MM.1S (cell line): Measurements from ENCODE around the gene NCAM2.

ENCODE experiments used
- DNase-seq: peaks from one replicate; pipeline ENCODE4 v3.0.0-alpha.2; 2015
- H2AFZ ChIP-seq: fragments of 300-600 bp; sonication (generic); 2 replicates; pipeline ENCODE4 v1.6.0; 2016; ENCODE audit warnings: antibody characterized with exemption, low read length
- H3F3A ChIP-seq: fragments of 300-600 bp; sonication (generic); 2 replicates; pipeline ENCODE4 v1.6.1; 2016; ENCODE audit warnings: mild to moderate bottlenecking, antibody characterized with exemption, low read length, moderate library complexity, mixed read lengths; ENCODE audit not compliant: insufficient read depth
- H3K27ac ChIP-seq: fragments of 300-600 bp; sonication (generic); 2 replicates; pipeline ENCODE4 v1.5.1; 2016; ENCODE audit warnings: mild to moderate bottlenecking, low read length
- H3K27me3 ChIP-seq: fragments of 300-600 bp; sonication (generic); replicated peaks from 2 replicates; pipeline ENCODE4 v1.6.0; 2016; ENCODE audit warnings: low read length; ENCODE audit not compliant: insufficient read depth
- H3K36me3 ChIP-seq: fragments of 300-600 bp; sonication (generic); replicated peaks from 2 replicates; pipeline ENCODE4 v1.6.1; 2016; ENCODE audit warnings: mild to moderate bottlenecking, low read length, mixed read lengths; ENCODE audit not compliant: insufficient read depth
- H3K4me1 ChIP-seq: fragments of 300-600 bp; sonication (generic); 2 replicates; pipeline ENCODE4 v1.6.1; 2016; ENCODE audit warnings: low read length, mixed read lengths
- H3K4me2 ChIP-seq: fragments of 300-600 bp; sonication (generic); 2 replicates; pipeline ENCODE4 v1.6.0; 2016; ENCODE audit warnings: low read depth, low read length
- H3K4me3 ChIP-seq: fragments of 300-600 bp; sonication (generic); 2 replicates; pipeline ENCODE4 v1.5.1; 2016; ENCODE audit warnings: low read length, mixed read lengths
- H3K79me2 ChIP-seq: fragments of 300-600 bp; sonication (generic); 2 replicates; pipeline ENCODE4 v1.6.1; 2016; ENCODE audit warnings: mixed run types, low read length, mixed read lengths
- H3K9ac ChIP-seq: fragments of 300-600 bp; sonication (generic); 2 replicates; pipeline ENCODE4 v1.6.1; 2016; ENCODE audit warnings: low read length, mixed read lengths
- H3K9me2 ChIP-seq: fragments of 300-600 bp; sonication (generic); replicated peaks from 2 replicates; pipeline ENCODE4 v1.6.1; 2016; ENCODE audit warnings: mild to moderate bottlenecking, low read length, mixed read lengths; ENCODE audit not compliant: insufficient read depth
- H3K9me3 ChIP-seq: fragments of 300-600 bp; sonication (generic); replicated peaks from 2 replicates; pipeline ENCODE4 v1.6.1; 2016; ENCODE audit warnings: mild to moderate bottlenecking, low read length, mixed read lengths; ENCODE audit not compliant: insufficient read depth
- H4K20me1 ChIP-seq: fragments of 300-600 bp; sonication (generic); 2 replicates; pipeline ENCODE4 v1.6.1; 2016; ENCODE audit warnings: mild to moderate bottlenecking, low read length, moderate library complexity, mixed read lengths; ENCODE audit not compliant: insufficient read depth
- CTCF ChIP-seq: fragments of 300-600 bp; sonication (generic); IDR thresholded peaks from 2 replicates; pipeline ENCODE4 v1.5.1; 2016; ENCODE audit warnings: antibody characterized with exemption, low read length, mixed read lengths
- EZH2 ChIP-seq: fragments of 300-600 bp; sonication (generic); optimal IDR thresholded peaks from 2 replicates; pipeline ENCODE3; 2017; ENCODE audit warnings: low read depth, mild to moderate bottlenecking, antibody characterized with exemption, low read length, mixed read lengths
- EZH2phosphoT487 ChIP-seq: fragments of 300-600 bp; sonication (generic); IDR thresholded peaks from 2 replicates; pipeline ENCODE4 v1.6.1; 2018; ENCODE audit warnings: antibody characterized with exemption, low read length

NCAM2 gene

GRCh38 chr21:21458124-21458631 is 460.0 kb downstream of the NCAM2 start:
- H3F3A ChIP-seq = no peaks in the 10 kb centered on the region
- no peak for DNase-seq
- H3K9me3 ChIP-seq = no peaks in the 10 kb centered on the region
- H3K4me3 ChIP-seq = no peak overlapping the region
- no peak overlapping the region for H3K9ac ChIP-seq
- no peaks in the 10 kb centered on the region for H3K79me2 ChIP-seq
- H4K20me1 ChIP-seq = no peaks in the 10 kb centered on the region
- H3K9me2 ChIP-seq = no peaks in the 10 kb centered on the region
- H3K27ac ChIP-seq = no peak overlapping the region
- no peaks in the 10 kb centered on the region for H3K27me3 ChIP-seq
- H3K36me3 ChIP-seq = no peaks in the 10 kb centered on the region
- TF ChIP-seq EZH2 = no peak
- H2AFZ ChIP-seq = no peak overlapping the region
- no peaks in the 10 kb centered on the region for H3K4me1 ChIP-seq
- H3K4me2 ChIP-seq = no peak overlapping the region

- no peaks in the 10 kb centered on the region for H3K36me3 ChIP-seq
- no peak overlapping the region for H2AFZ ChIP-seq
- DNase-seq = no peak
- H3K4me1 ChIP-seq = no peaks in the 10 kb centered on the region
- no peaks in the 10 kb centered on the region for H3K27me3 ChIP-seq
- no peak overlapping the region for H3K4me2 ChIP-seq
- no peak overlapping the region for H3K9ac ChIP-seq
- no peaks in the 10 kb centered on the region for H3K9me3 ChIP-seq
- no peaks in the 10 kb centered on the region for H3F3A ChIP-seq
- no peaks in the 10 kb centered on the region for H3K9me2 ChIP-seq
- H3K79me2 ChIP-seq = no peaks in the 10 kb centered on the region
- H4K20me1 ChIP-seq = no peaks in the 10 kb centered on the region
- H3K4me3 ChIP-seq = no peak overlapping the region
- no peak for TF ChIP-seq EZH2
- TF ChIP-seq CTCF = no peak
- no peak for TF ChIP-seq EZH2phosphoT487
- no peak overlapping the region for H3K27ac ChIP-seq
These were observed 462.8 kb downstream of the NCAM2 start for GRCh38 chr21:21460979-21461378.

- TF ChIP-seq EZH2phosphoT487 (no peak), CTCF (no peak), EZH2 (no peak)
- Histone ChIP-seq H2AFZ (no peak overlapping the region), H3K4me2 (no peak overlapping the region), H3K4me3 (no peak overlapping the region), H3K27me3 (no peaks in the 10 kb centered on the region), H3K79me2 (no peaks in the 10 kb centered on the region), H3K27ac (no peak overlapping the region), H4K20me1 (no peaks in the 10 kb centered on the region), H3K9me2 (no peaks in the 10 kb centered on the region), H3K9me3 (no peaks in the 10 kb centered on the region), H3K4me1 (no peaks in the 10 kb centered on the region), H3K36me3 (no peaks in the 10 kb centered on the region), H3K9ac (no peak overlapping the region), H3F3A (no peaks in the 10 kb centered on the region)
- DNase-seq = peak; percentile 10
These were observed 465.2 kb downstream of the NCAM2 start for GRCh38 chr21:21463456-21463855.

GRCh38 chr21:21464684-21465083 is 466.5 kb downstream of the NCAM2 start:
- no peak overlapping the region for H3K4me3 ChIP-seq
- no peak overlapping the region for H2AFZ ChIP-seq
- no peaks in the 10 kb centered on the region for H3K79me2 ChIP-seq
- no peak for TF ChIP-seq CTCF
- no peak for TF ChIP-seq EZH2
- TF ChIP-seq EZH2phosphoT487 = no peak
- no peaks in the 10 kb centered on the region for H3K9me2 ChIP-seq
- no peaks in the 10 kb centered on the region for H3K9me3 ChIP-seq
- H3K27ac ChIP-seq = no peak overlapping the region
- DNase-seq = no peak
- no peaks in the 10 kb centered on the region for H3K4me1 ChIP-seq
- no peak overlapping the region for H3K9ac ChIP-seq
- no peaks in the 10 kb centered on the region for H3K27me3 ChIP-seq
- no peak overlapping the region for H3K4me2 ChIP-seq
- no peaks in the 10 kb centered on the region for H4K20me1 ChIP-seq
- H3K36me3 ChIP-seq = no peaks in the 10 kb centered on the region
- no peaks in the 10 kb centered on the region for H3F3A ChIP-seq
